ENCODE results near the gene PRR5L.

- TF ChIP-seq MXI1 (IDR thresholded peaks at IDR 0.05; ENCODE audit: low read depth, low read length) (no peak), GABPB1 (CRISPR knock-in tag; IDR thresholded peaks at IDR 0.05) (no peak), ZNF263 (CRISPR knock-in tag; IDR thresholded peaks at IDR 0.05; ENCODE audit: borderline replicate concordance) (no peak), RBM14 (IDR thresholded peaks at IDR 0.05; ENCODE audit: borderline replicate concordance, insufficient read depth, low read depth, low read length) (no peak), MEF2A (IDR thresholded peaks at IDR 0.05; ENCODE audit: control insufficient read depth, low read depth, low read length) (no peak)
- TF ChIP-seq, protein P1, sequence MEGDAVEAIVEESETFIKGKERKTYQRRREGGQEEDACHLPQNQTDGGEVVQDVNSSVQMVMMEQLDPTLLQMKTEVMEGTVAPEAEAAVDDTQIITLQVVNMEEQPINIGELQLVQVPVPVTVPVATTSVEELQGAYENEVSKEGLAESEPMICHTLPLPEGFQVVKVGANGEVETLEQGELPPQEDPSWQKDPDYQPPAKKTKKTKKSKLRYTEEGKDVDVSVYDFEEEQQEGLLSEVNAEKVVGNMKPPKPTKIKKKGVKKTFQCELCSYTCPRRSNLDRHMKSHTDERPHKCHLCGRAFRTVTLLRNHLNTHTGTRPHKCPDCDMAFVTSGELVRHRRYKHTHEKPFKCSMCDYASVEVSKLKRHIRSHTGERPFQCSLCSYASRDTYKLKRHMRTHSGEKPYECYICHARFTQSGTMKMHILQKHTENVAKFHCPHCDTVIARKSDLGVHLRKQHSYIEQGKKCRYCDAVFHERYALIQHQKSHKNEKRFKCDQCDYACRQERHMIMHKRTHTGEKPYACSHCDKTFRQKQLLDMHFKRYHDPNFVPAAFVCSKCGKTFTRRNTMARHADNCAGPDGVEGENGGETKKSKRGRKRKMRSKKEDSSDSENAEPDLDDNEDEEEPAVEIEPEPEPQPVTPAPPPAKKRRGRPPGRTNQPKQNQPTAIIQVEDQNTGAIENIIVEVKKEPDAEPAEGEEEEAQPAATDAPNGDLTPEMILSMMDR (IDR thresholded peaks at IDR 0.05 in 2 of 3, conservative IDR thresholded peaks at IDR 0.05 in 1 of 3; ENCODE audit: insufficient read depth in 2 of 3, low read depth in 1 of 3, low read length in 3 of 3): no peak
- TF ChIP-seq, protein P2, sequence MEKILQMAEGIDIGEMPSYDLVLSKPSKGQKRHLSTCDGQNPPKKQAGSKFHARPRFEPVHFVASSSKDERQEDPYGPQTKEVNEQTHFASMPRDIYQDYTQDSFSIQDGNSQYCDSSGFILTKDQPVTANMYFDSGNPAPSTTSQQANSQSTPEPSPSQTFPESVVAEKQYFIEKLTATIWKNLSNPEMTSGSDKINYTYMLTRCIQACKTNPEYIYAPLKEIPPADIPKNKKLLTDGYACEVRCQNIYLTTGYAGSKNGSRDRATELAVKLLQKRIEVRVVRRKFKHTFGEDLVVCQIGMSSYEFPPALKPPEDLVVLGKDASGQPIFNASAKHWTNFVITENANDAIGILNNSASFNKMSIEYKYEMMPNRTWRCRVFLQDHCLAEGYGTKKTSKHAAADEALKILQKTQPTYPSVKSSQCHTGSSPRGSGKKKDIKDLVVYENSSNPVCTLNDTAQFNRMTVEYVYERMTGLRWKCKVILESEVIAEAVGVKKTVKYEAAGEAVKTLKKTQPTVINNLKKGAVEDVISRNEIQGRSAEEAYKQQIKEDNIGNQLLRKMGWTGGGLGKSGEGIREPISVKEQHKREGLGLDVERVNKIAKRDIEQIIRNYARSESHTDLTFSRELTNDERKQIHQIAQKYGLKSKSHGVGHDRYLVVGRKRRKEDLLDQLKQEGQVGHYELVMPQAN (IDR thresholded peaks at IDR 0.05; ENCODE audit: borderline replicate concordance): no peak
These were observed 33.0 kb downstream of the PRR5L start for GRCh38 chr11:36328966-36329673.

All from K562 (cell line).